Psoas muscle (tissue), 8 donors: Measurements from ENCODE around the gene VRK1. TPM values are rescaled to one million over a fixed set of nuclear protein-coding genes. Genes with fewer than 3 reads are reported as not detected.

Source experiments
- ATAC-seq, 4 donors: fragments of 200-7000 bp; cut with Tn5 transposase; one replicate each; pipeline ENCODE4 v1.9.1; 2020; ENCODE audit warnings: moderate library complexity in 3 of 4, mild to moderate bottlenecking in 2 of 4
- DNase-seq, 2 donors: peaks; one replicate each; pipeline ENCODE4 v3.0.0-alpha.2; 2020
- H3K27ac ChIP-seq: fragments of 200-600 bp; one replicate; pipeline ENCODE4 v1.8.0; 2022
- H3K27me3 ChIP-seq, 3 donors: fragments of 200-600 bp in 1 of 3; one replicate each; pipeline versions ENCODE4 v1.6.1 to v1.8.0; 2013 to 2022; ENCODE audit warnings: low read length in 2 of 3, mild to moderate bottlenecking in 2 of 3, moderate library complexity in 1 of 3; ENCODE audit not compliant: insufficient read depth in 3 of 3
- H3K36me3 ChIP-seq, 2 donors: fragments of 200-600 bp in 1 of 2; one replicate each; pipeline versions ENCODE4 v1.6.1 to v1.8.0; 2013 to 2022; ENCODE audit warnings: low read depth in 1 of 2, mild to moderate bottlenecking in 1 of 2, moderate library complexity in 1 of 2; ENCODE audit not compliant: insufficient read depth in 1 of 2
- H3K4me1 ChIP-seq: fragments of 200-600 bp; one replicate; pipeline ENCODE4 v1.8.0; 2022
- H3K4me3 ChIP-seq: fragments of 200-600 bp; one replicate; pipeline ENCODE4 v1.8.0; 2022; ENCODE audit warnings: mild to moderate bottlenecking
- H3K9me3 ChIP-seq: fragments of 200-600 bp; one replicate; pipeline ENCODE4 v1.8.0; 2022
- CTCF ChIP-seq: fragments of 200-600 bp; IDR thresholded peaks from one replicate; pipeline ENCODE4 v1.8.0; 2022; ENCODE audit warnings: antibody characterized with exemption
- WGBS, 3 donors: extraction: QIAGEN DNeasy Blood & Tissue Kit; methylation state at CpG; one replicate each; pipeline versions ENCODE4 v1.1.6 to v1.1.7; 2013; 5-methylcytosine and 5-hydroxymethylcytosine counted together
- intact Hi-C, 2 donors: fragments of 100-400 bp; cut with DNase I; formaldehyde crosslinking; loops; one replicate each; pipeline versions ENCODE4 v1.11.0 to v1.14.2; 2022
- polyA plus RNA-seq, 3 donors: library from polyadenylated mRNA; stranded (reverse); fragments of 200-250 nt; gene quantifications; one replicate each; pipeline ENCODE4 v1.2.3, GENCODE V29; 2013
- total RNA-seq, 4 donors: library from RNA; stranded (reverse); fragmentation: NEBNext Ultra II Directional in 2 of 4; extraction: Animal tissue kit (Norgen Biotek cat#: 25700) in 2 of 4; gene quantifications; one replicate each; pipeline versions ENCODE4 v1.2.1 to v1.2.4, GENCODE V29; 2021 to 2023
- donor health status: healthy with polysubstance abuse.
- donor health status: DM: no; HTN: no; CAD: no; lungs with moderate emphysema.
- donor health status: Bipolar disorder and iron deficiency.
- donor health status: healthy.
- donor health status: DM: yes; HTN: yes; CAD: no.
- donor health status: DM: no; HTN: no; CAD: no.
- donor health status: DM: no; HTN: no; CAD: no.
- donor health status: DM: yes; HTN: yes; CAD: no.

Gene VRK1
- total and polyA plus RNA-seq, 7 donors = 2.5 to 4.9 (median 4.0) TPM

GRCh38 chr14:96893966-96894622 lies 96.9 kb downstream of the VRK1 start:
- Histone ChIP-seq H3K27me3 (no peaks in the 10 kb centered on the region), H3K4me3 (no peak overlapping the region), H3K9me3 (no peaks in the 10 kb centered on the region), H3K27ac (no peak overlapping the region), H3K4me1 (no peaks in the 10 kb centered on the region), H3K36me3 (no peaks in the 10 kb centered on the region)
- TF ChIP-seq CTCF = no peak
- DNase-seq = no peak
- intact Hi-C loops = no loop called here
- 79 to 82% (median 81%) methylated on average over 12 of the region's 12 CpGs for WGBS, 3 donors
- no peak for ATAC-seq

GRCh38 chr14:96894966-96895365 lies 97.8 kb downstream of the VRK1 start:
- no peak for ATAC-seq
- 88 to 93% (median 91%) methylated on average over 8 of the region's 8 CpGs for WGBS, 3 donors
- DNase-seq = no peak
- Histone ChIP-seq H3K9me3 (no peaks in the 10 kb centered on the region), H3K27me3 (no peaks in the 10 kb centered on the region), H3K4me3 (no peak overlapping the region), H3K36me3 (no peaks in the 10 kb centered on the region), H3K27ac (no peak overlapping the region), H3K4me1 (no peaks in the 10 kb centered on the region)
- intact Hi-C loops = no loop called here
- no peak for TF ChIP-seq CTCF

GRCh38 chr14:96895658-96896271 lies 98.6 kb downstream of the VRK1 start:
- intact Hi-C loops = no loop called here
- ATAC-seq = no peak
- WGBS, 3 donors = 93 to 95% (median 93%) methylated on average over 5 of the region's 5 CpGs

GRCh38 chr14:96897184-96897583 lies 100.0 kb downstream of the VRK1 start:
- WGBS, 3 donors = 93 to 95% (median 95%) methylated on average over 5 of the region's 5 CpGs
- intact Hi-C loops = no loop called here
- no peaks in the 10 kb centered on the region for H3K9me3 ChIP-seq
- no peaks in the 10 kb centered on the region for H3K36me3 ChIP-seq
- H3K4me1 ChIP-seq = no peaks in the 10 kb centered on the region
- ATAC-seq = no peak
- H3K27me3 ChIP-seq = no peaks in the 10 kb centered on the region
- DNase-seq = no peak
- no peak overlapping the region for H3K4me3 ChIP-seq
- no peak for TF ChIP-seq CTCF
- no peak overlapping the region for H3K27ac ChIP-seq

More at GRCh38 chr14:96895658-96896271, 98.6 kb downstream of the VRK1 start:
- no peak for DNase-seq
- Histone ChIP-seq H3K36me3 (no peaks in the 10 kb centered on the region), H3K27ac (no peak overlapping the region), H3K27me3 (no peaks in the 10 kb centered on the region), H3K9me3 (no peaks in the 10 kb centered on the region), H3K4me3 (no peak overlapping the region), H3K4me1 (no peaks in the 10 kb centered on the region)
- no peak for TF ChIP-seq CTCF

GRCh38 chr14:96901227-96901626 lies 104.0 kb downstream of the VRK1 start:
- ATAC-seq (no peak), DNase-seq (no peak)
- no peaks in the 10 kb centered on the region for H3K4me1 ChIP-seq
- no peak overlapping the region for H3K27ac ChIP-seq
- intact Hi-C loops = no loop called here
- H3K36me3 ChIP-seq = no peaks in the 10 kb centered on the region
- WGBS, 3 donors = 82 to 87% (median 85%) methylated on average over 3 of the region's 3 CpGs
- no peak for TF ChIP-seq CTCF
- no peak overlapping the region for H3K4me3 ChIP-seq
- no peaks in the 10 kb centered on the region for H3K9me3 ChIP-seq
- no peaks in the 10 kb centered on the region for H3K27me3 ChIP-seq
